Measurements from ENCODE around the gene SLC1A5.
"Not testable (repeated sequence)": the region's sequence is repeated elsewhere in the genome, so short reads cannot be mapped to it uniquely, and the experiment has no call there.

SLC1A5 gene

GRCh38 chr19:46788262-46788967 is at the start of gene SLC1A5:
Gene SLC1A5 (minus strand): TSS chr19:46788594. CDS start chr19:46787965, 629 bp downstream.
- DNase-seq (ENCODE audit: low read depth, low spot score), result peak; percentile 86

DNA sequence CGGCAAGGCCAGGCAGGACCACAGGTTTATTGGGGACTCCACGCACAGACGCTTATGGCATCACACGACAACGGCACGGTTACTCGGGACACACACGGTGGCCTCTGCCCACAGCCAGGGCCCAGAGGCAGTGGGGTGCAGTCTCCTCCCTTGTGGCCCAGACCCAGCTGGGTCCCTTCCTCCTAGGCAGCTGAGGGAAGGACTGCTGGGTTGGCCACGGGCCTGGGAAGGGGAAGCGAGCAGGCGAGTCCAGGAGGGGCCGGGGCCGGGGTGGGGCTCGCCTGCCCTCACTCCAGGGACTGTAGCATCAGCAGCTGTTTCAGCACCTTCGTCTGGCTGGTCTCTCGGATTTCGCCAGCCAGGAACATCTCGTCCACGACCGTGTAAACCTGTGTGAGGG is 49.8 kb upstream of the SLC1A5 start:
- DNase-seq (ENCODE audit: low read depth, low spot score), result no peak

GRCh38 chr19:46834984-46835383 is 46.6 kb upstream of the SLC1A5 start:
- DNase-seq (ENCODE audit: low read depth, low spot score), result no peak

GRCh38 chr19:46834121-46834520 is 45.7 kb upstream of the SLC1A5 start:
- no peak for DNase-seq (ENCODE audit: low read depth, low spot score)

DNA sequence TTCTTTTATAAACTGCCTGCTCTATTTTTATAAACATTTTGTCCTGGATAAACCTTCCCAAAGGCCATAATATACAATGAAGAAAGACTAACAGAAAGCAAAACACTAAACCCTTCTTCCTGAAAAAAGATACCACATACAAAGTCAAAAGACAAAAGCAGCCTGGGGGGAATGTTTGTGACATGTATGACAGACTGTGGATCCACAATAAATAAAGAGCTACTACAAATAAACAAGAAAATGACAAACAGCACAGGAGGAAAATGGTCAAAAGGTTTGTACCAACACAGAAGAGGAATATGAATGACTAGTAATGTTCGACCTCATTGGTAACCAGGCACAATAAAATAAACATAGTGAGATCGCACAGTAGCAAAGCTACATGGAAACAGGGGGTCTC is 42.5 kb upstream of the SLC1A5 start:
- no peak for DNase-seq (ENCODE audit: low read depth, low spot score)

DNA sequence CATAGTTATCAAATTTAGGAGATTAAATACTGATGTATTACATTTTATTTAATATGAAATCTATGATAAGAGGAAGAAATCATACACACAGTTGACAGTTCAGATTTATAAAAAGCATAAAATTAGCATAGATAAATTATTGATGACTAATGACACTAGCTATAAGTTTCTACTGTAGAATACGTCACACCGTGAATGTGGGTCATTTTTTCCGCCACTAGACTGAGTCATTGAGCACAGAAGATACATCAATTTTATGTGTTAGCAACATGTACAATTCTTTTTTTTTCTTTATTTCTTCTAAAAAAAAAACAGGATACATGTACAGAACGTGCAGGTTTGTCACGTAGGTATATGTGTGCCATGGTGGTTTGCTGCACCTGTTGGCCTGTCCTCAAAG is 40.1 kb upstream of the SLC1A5 start:
- DNase-seq (ENCODE audit: low read depth, low spot score), result no peak

- DNase-seq (ENCODE audit: low read depth, low spot score), result no peak
Measured at GRCh38 chr19:46825731-46826055, 37.3 kb upstream of the SLC1A5 start.

DNA sequence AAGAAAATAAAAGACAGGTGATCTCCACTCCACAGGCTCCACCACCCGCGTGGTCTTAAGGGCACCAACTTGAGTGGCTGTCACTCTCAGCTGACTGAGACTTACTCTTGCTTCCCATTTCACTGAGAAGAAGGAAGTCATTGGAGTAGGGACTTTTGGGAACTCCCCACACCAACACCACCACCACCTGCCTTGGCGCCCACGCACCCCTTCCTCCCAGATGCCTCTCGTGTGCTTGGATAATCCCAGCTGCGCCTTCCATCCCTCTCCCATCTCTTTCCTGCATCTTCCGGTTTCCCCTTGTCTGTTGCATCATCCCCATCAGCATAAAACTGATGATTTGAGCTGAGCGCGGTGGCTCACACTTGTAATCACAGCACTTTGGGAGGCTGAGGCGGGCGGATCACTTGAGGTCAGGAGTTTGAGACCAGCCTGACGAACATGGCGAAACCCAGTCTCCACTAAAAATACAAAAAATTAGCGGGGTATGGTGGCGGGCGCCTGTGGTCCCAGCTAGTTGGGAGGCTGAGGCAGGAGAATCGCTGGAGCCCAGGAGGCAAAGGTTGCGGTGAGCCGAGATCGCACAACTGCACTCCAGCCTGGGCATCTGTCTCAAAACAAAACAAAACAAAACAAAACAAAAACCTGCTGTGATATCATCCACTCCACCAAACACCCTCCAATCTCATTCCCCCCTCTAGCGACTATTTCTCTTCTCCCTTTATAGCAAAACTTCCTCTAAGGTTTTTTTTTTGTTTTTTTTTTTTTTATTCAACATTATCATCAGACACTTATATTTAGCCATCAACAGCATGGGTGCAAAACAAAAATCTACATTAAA is 36.7 kb upstream of the SLC1A5 start:
- no peak for DNase-seq (ENCODE audit: low read depth, low spot score)

DNA sequence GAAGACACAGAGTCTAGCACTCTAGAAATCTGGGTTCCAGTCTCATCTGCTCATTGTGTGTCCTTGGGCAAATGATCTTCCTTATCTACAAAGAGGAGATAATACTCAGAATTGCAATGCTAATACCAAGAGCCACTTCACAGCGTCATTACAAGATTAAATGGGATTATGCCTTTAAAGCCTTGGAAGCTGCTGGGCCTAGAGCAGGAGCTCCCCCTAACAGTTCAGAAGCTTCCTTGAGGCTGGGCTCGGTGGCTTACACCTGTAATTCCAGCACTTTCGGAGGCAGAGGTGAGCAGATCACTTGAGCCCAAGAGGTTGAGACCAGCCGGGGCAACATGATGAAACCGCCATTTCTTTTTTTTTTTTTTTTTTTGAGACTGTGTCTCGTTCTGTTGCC is 34.7 kb upstream of the SLC1A5 start:
- DNase-seq (ENCODE audit: low read depth, low spot score), result no peak

- DNase-seq (ENCODE audit: low read depth, low spot score), result not testable (repeated sequence)
Measured at GRCh38 chr19:46822410-46822787, 34.0 kb upstream of the SLC1A5 start.

- no peak for DNase-seq (ENCODE audit: low read depth, low spot score)
Measured at GRCh38 chr19:46821512-46822409, 33.4 kb upstream of the SLC1A5 start.

DNA sequence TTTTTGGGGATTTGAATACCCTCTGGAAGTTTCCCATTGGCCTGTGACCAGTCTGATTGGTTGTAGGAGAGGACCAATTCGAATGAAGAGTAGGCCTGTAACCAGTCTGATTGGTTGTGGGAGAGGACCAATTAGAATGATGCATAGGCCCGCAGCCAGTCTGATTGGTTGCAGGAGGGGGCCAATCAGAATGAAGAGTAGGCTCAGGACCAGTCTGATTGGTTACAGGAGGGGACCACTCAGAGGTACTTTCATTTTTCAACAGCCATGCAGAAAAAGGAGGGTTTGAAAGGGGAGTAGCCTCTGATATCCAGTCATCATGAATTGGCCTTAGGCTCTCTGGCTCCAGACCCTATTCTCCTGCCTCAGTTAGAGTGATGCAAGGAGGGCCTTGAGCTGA is 30.4 kb upstream of the SLC1A5 start:
- DNase-seq (ENCODE audit: low read depth, low spot score), result no peak

- no peak for DNase-seq (ENCODE audit: low read depth, low spot score)
Measured at GRCh38 chr19:46815833-46816627, 27.6 kb upstream of the SLC1A5 start.

DNA sequence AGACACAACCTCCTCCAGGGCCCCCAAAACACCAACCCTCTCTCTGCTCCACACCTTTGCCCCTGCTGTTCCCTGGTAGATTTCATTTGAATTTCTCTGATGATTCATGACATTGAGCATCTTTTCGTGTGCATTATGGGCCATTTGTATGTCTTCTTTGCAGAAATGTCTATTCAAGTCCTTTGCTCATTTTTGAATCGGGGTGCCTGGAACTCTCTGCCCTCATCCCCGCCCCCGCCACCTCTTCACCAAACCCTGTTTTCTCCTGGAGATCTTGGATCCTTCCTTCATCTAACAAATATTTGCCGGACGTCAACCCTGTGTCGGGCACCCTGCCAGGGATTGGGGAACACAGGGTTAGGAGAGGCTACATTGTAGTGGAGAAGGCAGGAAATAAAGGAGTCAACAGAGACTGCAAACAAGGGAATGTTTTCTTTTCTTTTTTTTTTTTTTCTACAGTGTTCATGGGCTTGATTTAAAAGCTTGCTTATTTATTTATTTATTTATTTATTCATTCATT is 25.5 kb upstream of the SLC1A5 start:
- peak; percentile 87 for DNase-seq (ENCODE audit: low read depth, low spot score)

GRCh38 chr19:46812977-46813838 is 24.8 kb upstream of the SLC1A5 start:
- no peak for DNase-seq (ENCODE audit: low read depth, low spot score)

DNA sequence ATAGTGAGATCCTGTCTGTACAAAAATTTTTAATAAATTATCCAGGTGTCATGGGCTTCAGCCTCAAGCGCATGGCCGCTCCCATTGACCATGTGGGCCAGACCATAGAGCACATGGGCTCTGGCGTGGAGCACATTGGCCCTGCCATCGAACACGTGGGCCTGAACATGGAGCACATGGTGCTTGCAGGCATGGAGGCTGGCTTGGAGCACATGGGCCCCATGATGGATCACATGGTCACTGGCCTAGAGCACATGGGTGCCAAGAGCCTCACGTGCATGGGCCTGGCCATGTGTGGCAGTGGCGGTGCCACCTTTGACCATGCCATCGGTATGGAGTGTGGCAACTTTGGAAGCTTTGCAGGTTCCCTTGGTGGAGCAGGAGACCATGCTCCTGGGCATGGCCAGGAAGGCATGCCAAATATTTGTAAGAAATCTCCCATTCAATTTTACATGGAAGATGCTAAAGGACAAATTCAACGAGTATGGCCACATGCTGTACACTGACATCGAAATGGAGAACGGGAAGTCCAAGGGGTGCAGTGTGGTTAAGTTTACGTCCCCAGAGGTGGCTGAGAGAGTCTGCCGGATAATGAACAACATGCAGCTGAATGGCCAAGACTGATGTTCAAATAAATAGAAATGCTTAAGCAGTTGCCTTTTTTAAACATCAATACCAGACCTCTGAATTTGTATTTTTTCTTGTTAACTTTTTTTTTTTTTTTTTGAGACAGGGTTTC is 21.3 kb upstream of the SLC1A5 start:
- DNase-seq (ENCODE audit: low read depth, low spot score), result no peak

GRCh38 chr19:46806656-46807055 is 18.3 kb upstream of the SLC1A5 start:
- DNase-seq (ENCODE audit: low read depth, low spot score), result no peak

GRCh38 chr19:46804432-46804831 is 16.0 kb upstream of the SLC1A5 start:
- not testable (repeated sequence) for DNase-seq (ENCODE audit: low read depth, low spot score)

- no peak for DNase-seq (ENCODE audit: low read depth, low spot score)
Measured at GRCh38 chr19:46803555-46803954, 15.2 kb upstream of the SLC1A5 start.

All from smooth muscle cell of the brain vasculature (primary cell).